ENCODE results near the gene DIAPH3.

Gene DIAPH3

GRCh38 chr13:59659981-59660380 is 503.7 kb downstream of the DIAPH3 start:
- TF ChIP-seq TAF1 (IDR thresholded peaks at IDR 0.05; ENCODE audit: borderline replicate concordance, low read depth, low read length) (no peak), POLR2A (IDR thresholded peaks at IDR 0.05; ENCODE audit: low read depth, low read length) (no peak), POLR2AphosphoS5 (IDR thresholded peaks at IDR 0.05; ENCODE audit: low read depth, low read length) (no peak)
- FAIRE-seq (no peak), DNase-seq (ENCODE audit: insufficient read length) (no peak)

GRCh38 chr13:59658738-59659330 is 504.9 kb downstream of the DIAPH3 start:
- no peak for TF ChIP-seq POLR2AphosphoS5 (IDR thresholded peaks at IDR 0.05; ENCODE audit: low read depth, low read length)
- no peak for TF ChIP-seq TAF1 (IDR thresholded peaks at IDR 0.05; ENCODE audit: borderline replicate concordance, low read depth, low read length)
- FAIRE-seq: no peak
- DNase-seq (ENCODE audit: insufficient read length): no peak

GRCh38 chr13:59658027-59658737 is 505.5 kb downstream of the DIAPH3 start:
- no peak for DNase-seq (ENCODE audit: insufficient read length)

GRCh38 chr13:59653916-59654315 is 509.8 kb downstream of the DIAPH3 start:
- no peak for TF ChIP-seq TAF1 (IDR thresholded peaks at IDR 0.05; ENCODE audit: borderline replicate concordance, low read depth, low read length)
- FAIRE-seq (no peak), DNase-seq (ENCODE audit: insufficient read length) (no peak)

More at GRCh38 chr13:59658027-59658737, 505.5 kb downstream of the DIAPH3 start:
- no peak for TF ChIP-seq POLR2AphosphoS5 (IDR thresholded peaks at IDR 0.05; ENCODE audit: low read depth, low read length)
- TF ChIP-seq TAF1 (IDR thresholded peaks at IDR 0.05; ENCODE audit: borderline replicate concordance, low read depth, low read length): no peak
- no peak for TF ChIP-seq POLR2A (IDR thresholded peaks at IDR 0.05; ENCODE audit: low read depth, low read length)
- no peak for FAIRE-seq

- DNase-seq (ENCODE audit: insufficient read length) (no peak), FAIRE-seq (no peak)
- TF ChIP-seq POLR2AphosphoS5 (IDR thresholded peaks at IDR 0.05; ENCODE audit: low read depth, low read length) (no peak), TAF1 (IDR thresholded peaks at IDR 0.05; ENCODE audit: borderline replicate concordance, low read depth, low read length) (no peak)
Measured at GRCh38 chr13:59651479-59651878, 512.2 kb downstream of the DIAPH3 start.

- no peak for TF ChIP-seq POLR2A (IDR thresholded peaks at IDR 0.05; ENCODE audit: low read depth, low read length)
- TF ChIP-seq POLR2AphosphoS5 (IDR thresholded peaks at IDR 0.05; ENCODE audit: low read depth, low read length): no peak
- no peak for TF ChIP-seq TAF1 (IDR thresholded peaks at IDR 0.05; ENCODE audit: borderline replicate concordance, low read depth, low read length)
- DNase-seq (ENCODE audit: insufficient read length) (no peak), FAIRE-seq (no peak)
Measured at GRCh38 chr13:59643906-59644626, 519.7 kb downstream of the DIAPH3 start.

- DNase-seq (ENCODE audit: insufficient read length): no peak
Measured at GRCh38 chr13:59643364-59643841, 520.3 kb downstream of the DIAPH3 start.

GRCh38 chr13:59641817-59642216 is 521.9 kb downstream of the DIAPH3 start:
- DNase-seq (ENCODE audit: insufficient read length) (no peak), FAIRE-seq (no peak)
- TF ChIP-seq POLR2AphosphoS5 (IDR thresholded peaks at IDR 0.05; ENCODE audit: low read depth, low read length) (no peak), TAF1 (IDR thresholded peaks at IDR 0.05; ENCODE audit: borderline replicate concordance, low read depth, low read length) (no peak), POLR2A (IDR thresholded peaks at IDR 0.05; ENCODE audit: low read depth, low read length) (no peak)

More at GRCh38 chr13:59643364-59643841, 520.3 kb downstream of the DIAPH3 start:
- TF ChIP-seq TAF1 (IDR thresholded peaks at IDR 0.05; ENCODE audit: borderline replicate concordance, low read depth, low read length): no peak
- no peak for TF ChIP-seq POLR2A (IDR thresholded peaks at IDR 0.05; ENCODE audit: low read depth, low read length)
- no peak for TF ChIP-seq POLR2AphosphoS5 (IDR thresholded peaks at IDR 0.05; ENCODE audit: low read depth, low read length)
- no peak for FAIRE-seq

GRCh38 chr13:59641261-59641660 is 522.5 kb downstream of the DIAPH3 start:
- no peak for TF ChIP-seq POLR2A (IDR thresholded peaks at IDR 0.05; ENCODE audit: low read depth, low read length)
- TF ChIP-seq TAF1 (IDR thresholded peaks at IDR 0.05; ENCODE audit: borderline replicate concordance, low read depth, low read length): no peak
- TF ChIP-seq POLR2AphosphoS5 (IDR thresholded peaks at IDR 0.05; ENCODE audit: low read depth, low read length): no peak
- no peak for FAIRE-seq
- DNase-seq (ENCODE audit: insufficient read length): no peak

GRCh38 chr13:59638404-59638803 is 525.3 kb downstream of the DIAPH3 start:
- DNase-seq (ENCODE audit: insufficient read length) (no peak), FAIRE-seq (no peak)
- TF ChIP-seq POLR2A (IDR thresholded peaks at IDR 0.05; ENCODE audit: low read depth, low read length): no peak
- no peak for TF ChIP-seq TAF1 (IDR thresholded peaks at IDR 0.05; ENCODE audit: borderline replicate concordance, low read depth, low read length)
- TF ChIP-seq POLR2AphosphoS5 (IDR thresholded peaks at IDR 0.05; ENCODE audit: low read depth, low read length): no peak

GRCh38 chr13:59635589-59635988 is 528.1 kb downstream of the DIAPH3 start:
- TF ChIP-seq POLR2AphosphoS5 (IDR thresholded peaks at IDR 0.05; ENCODE audit: low read depth, low read length) (no peak), TAF1 (IDR thresholded peaks at IDR 0.05; ENCODE audit: borderline replicate concordance, low read depth, low read length) (no peak), POLR2A (IDR thresholded peaks at IDR 0.05; ENCODE audit: low read depth, low read length) (no peak)
- FAIRE-seq: no peak
- DNase-seq (ENCODE audit: insufficient read length): no peak

- FAIRE-seq (no peak), DNase-seq (ENCODE audit: insufficient read length) (no peak)
- TF ChIP-seq POLR2A (IDR thresholded peaks at IDR 0.05; ENCODE audit: low read depth, low read length): no peak
- TF ChIP-seq TAF1 (IDR thresholded peaks at IDR 0.05; ENCODE audit: borderline replicate concordance, low read depth, low read length): no peak
- TF ChIP-seq POLR2AphosphoS5 (IDR thresholded peaks at IDR 0.05; ENCODE audit: low read depth, low read length): no peak
Measured at GRCh38 chr13:59633290-59633689, 530.4 kb downstream of the DIAPH3 start.

All from GM12892 (cell line).